Colonic mucosa (tissue), 4 donors: ENCODE measurements around the gene CEP63. TPM values are rescaled to one million over a fixed set of nuclear protein-coding genes. Genes with fewer than 3 reads are reported as not detected.

ENCODE experiments used
- DNase-seq: peaks from one replicate; pipeline ENCODE4 v3.0.0-alpha.2; 2020
- H3K27ac ChIP-seq: fragments of 200-600 bp; one replicate; pipeline ENCODE4 v1.8.0; 2021
- H3K27me3 ChIP-seq: fragments of 200-600 bp; one replicate; pipeline ENCODE4 v1.8.0; 2021
- H3K36me3 ChIP-seq: fragments of 200-600 bp; one replicate; pipeline ENCODE4 v1.8.0; 2021
- H3K4me1 ChIP-seq: fragments of 200-600 bp; one replicate; pipeline ENCODE4 v1.8.0; 2021; ENCODE audit warnings: mild to moderate bottlenecking
- H3K4me3 ChIP-seq: fragments of 200-600 bp; one replicate; pipeline ENCODE4 v1.8.0; 2021
- H3K9ac ChIP-seq, 2 donors: one replicate each; pipeline ENCODE4 v1.7.0; 2013; ENCODE audit warnings: control low read depth in 2 of 2, low read depth in 2 of 2, low read length in 2 of 2
- H3K9me3 ChIP-seq: fragments of 200-600 bp; one replicate; pipeline ENCODE4 v1.8.0; 2021
- CTCF ChIP-seq: fragments of 200-600 bp; IDR thresholded peaks from one replicate; pipeline ENCODE4 v1.8.0; 2022; ENCODE audit warnings: antibody characterized with exemption, mild to moderate bottlenecking
- intact Hi-C: fragments of 100-400 bp; cut with DNase I; formaldehyde crosslinking; loops from one replicate; pipeline ENCODE4 v1.14.1; 2022
- total RNA-seq, 2 donors: library from RNA; stranded (reverse); fragmentation: NEBNext Ultra II Directional in 1 of 2; extraction: Animal tissue kit (Norgen Biotek cat#: 25700) in 1 of 2; gene quantifications; one replicate each; pipeline ENCODE4 v1.2.1, GENCODE V29; 2021
- donor health status: healthy.
- donor health status: DM: no; HTN: no; CAD: no.
- donor health status: DM: no; HTN: no; CAD: no.

The CEP63 gene
- total RNA-seq, 2 donors from 2014 or later: 16.9 to 19.6 TPM

- H3K27me3 ChIP-seq: no peaks in the 10 kb centered on the region
- H3K9me3 ChIP-seq: no peaks in the 10 kb centered on the region
- no peak for DNase-seq
- no peak overlapping the region for H3K4me3 ChIP-seq
- no peaks in the 10 kb centered on the region for H3K36me3 ChIP-seq
- no peak overlapping the region for H3K9ac ChIP-seq
- H3K27ac ChIP-seq: peak overlapping the region; percentile 34
- TF ChIP-seq CTCF: no peak
- no peaks in the 10 kb centered on the region for H3K4me1 ChIP-seq
- intact Hi-C loops: no loop called here
Observed at GRCh38 chr3:134462331-134462941, 23.4 kb upstream of the CEP63 start.

DNA sequence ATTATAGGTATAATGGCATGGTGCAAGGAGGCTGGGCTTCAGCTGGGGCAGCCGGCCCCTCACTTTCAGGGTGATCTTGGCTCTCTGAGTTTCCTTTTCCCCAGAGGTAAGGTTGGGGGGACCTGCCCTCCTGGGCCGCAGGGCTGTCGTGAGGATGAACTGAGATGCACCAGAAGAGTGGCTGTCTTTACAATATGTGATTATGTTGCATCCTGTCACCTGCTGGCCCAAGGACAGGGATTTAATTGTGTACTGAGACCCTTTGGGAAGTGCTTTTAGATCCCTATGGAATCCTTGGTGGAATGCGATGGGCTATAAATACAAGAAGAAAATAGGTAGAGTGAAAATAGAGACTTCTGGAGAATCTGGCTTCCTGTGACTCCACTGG is 22.2 kb upstream of the CEP63 start:
- DNase-seq: no peak
- no peak overlapping the region for H3K9ac ChIP-seq
- no peak overlapping the region for H3K4me3 ChIP-seq
- no peak for TF ChIP-seq CTCF
- H3K9me3 ChIP-seq: no peaks in the 10 kb centered on the region
- no peak overlapping the region for H3K27ac ChIP-seq
- no peaks in the 10 kb centered on the region for H3K27me3 ChIP-seq
- intact Hi-C loops: no loop called here
- no peaks in the 10 kb centered on the region for H3K36me3 ChIP-seq
- no peaks in the 10 kb centered on the region for H3K4me1 ChIP-seq

GRCh38 chr3:134464064-134464688 is 21.7 kb upstream of the CEP63 start:
- Histone ChIP-seq H3K4me3 (no peak overlapping the region), H3K9me3 (no peaks in the 10 kb centered on the region), H3K4me1 (no peaks in the 10 kb centered on the region), H3K36me3 (no peaks in the 10 kb centered on the region), H3K27ac (no peak overlapping the region), H3K27me3 (no peaks in the 10 kb centered on the region), H3K9ac (no peak overlapping the region)
- peak; percentile 28 for DNase-seq
- intact Hi-C loops: no loop called here
- TF ChIP-seq CTCF: no peak

DNA sequence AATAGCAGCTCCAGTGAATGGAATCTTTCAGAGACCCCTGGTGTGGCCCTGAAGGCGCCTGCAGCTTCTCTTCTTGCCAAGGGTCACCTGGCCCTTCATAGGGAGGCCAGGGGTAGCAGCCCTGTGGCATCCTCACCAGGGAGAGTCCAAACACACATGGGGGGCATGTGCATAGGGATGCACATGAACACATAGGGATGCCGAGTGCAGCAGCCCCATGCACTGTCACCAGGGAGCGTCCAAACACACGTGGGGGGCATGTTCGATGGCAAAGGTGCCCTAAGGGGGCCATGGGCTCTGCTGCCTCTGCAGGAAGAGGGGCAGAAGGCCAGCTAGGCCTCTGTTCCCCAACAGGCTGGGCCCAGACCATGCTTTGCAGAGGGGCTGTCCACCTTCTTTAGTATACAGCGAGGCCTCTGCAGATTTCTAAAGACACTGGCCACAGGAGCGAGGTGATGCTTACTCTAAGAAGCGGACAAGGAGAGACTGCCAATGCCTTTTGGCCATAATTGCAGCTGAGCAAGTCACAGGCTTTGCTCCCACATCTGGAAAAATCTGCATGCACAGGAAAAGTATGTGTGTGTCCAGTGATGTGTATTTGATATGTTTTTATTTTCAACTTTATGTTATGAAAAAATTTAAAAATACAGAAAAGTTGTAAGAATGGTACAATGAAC is 21.0 kb upstream of the CEP63 start:
- intact Hi-C loops: no loop called here
- H3K4me1 ChIP-seq: no peaks in the 10 kb centered on the region
- H3K27me3 ChIP-seq: no peaks in the 10 kb centered on the region
- no peaks in the 10 kb centered on the region for H3K36me3 ChIP-seq
- TF ChIP-seq CTCF: no peak
- DNase-seq: no peak
- H3K4me3 ChIP-seq: no peak overlapping the region
- H3K9ac ChIP-seq: no peak overlapping the region
- H3K27ac ChIP-seq: no peak overlapping the region
- H3K9me3 ChIP-seq: no peaks in the 10 kb centered on the region

DNA sequence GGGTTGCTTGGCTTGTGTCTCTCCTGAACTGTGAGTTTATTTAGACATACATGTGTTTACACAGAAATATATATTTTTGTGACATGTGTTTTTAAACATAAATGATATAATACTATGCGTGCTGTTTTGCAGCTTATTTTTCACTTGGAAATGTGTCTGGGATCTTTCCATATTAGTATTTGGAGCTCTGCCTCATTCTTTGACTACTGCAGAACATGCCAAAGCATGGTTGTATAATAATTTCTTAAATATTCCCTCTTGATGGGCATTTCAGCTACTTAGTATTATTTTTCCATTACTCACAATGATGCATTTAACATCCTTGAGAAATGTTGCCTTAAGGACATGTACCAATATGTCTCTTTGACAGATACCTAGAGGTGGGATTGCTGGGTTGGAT is 19.5 kb upstream of the CEP63 start:
- intact Hi-C loops: no loop called here
- Histone ChIP-seq H3K9me3 (no peaks in the 10 kb centered on the region), H3K4me1 (no peaks in the 10 kb centered on the region), H3K9ac (no peak overlapping the region), H3K27ac (no peak overlapping the region), H3K4me3 (no peak overlapping the region), H3K27me3 (no peaks in the 10 kb centered on the region), H3K36me3 (no peaks in the 10 kb centered on the region)
- TF ChIP-seq CTCF: no peak
- no peak for DNase-seq
